Ovary (tissue), 9 donors: ENCODE measurements around the gene LRFN4. TPM values are rescaled to one million over a fixed set of nuclear protein-coding genes. Genes with fewer than 3 reads are reported as not detected.
A peak's percentile ranks its signal among the peaks of the same experiment; 100 is the strongest.

ENCODE experiments used
- DNase-seq, 5 donors: peaks; one replicate each; pipeline ENCODE4 v3.0.0-alpha.2; 2019 to 2020
- H3K27ac ChIP-seq, 2 donors: fragments of 200-600 bp; one replicate each; pipeline versions ENCODE4 v1.5.1 to v1.8.0; 2019 to 2022
- H3K27me3 ChIP-seq: fragments of 200-600 bp; one replicate; pipeline ENCODE4 v1.8.0; 2022
- H3K36me3 ChIP-seq: fragments of 200-600 bp; sonication (generic); one replicate; pipeline ENCODE4 v1.5.1; 2019
- H3K4me1 ChIP-seq: one replicate; pipeline ENCODE4 v1.8.1; 2013; ENCODE audit warnings: mild to moderate bottlenecking, moderate library complexity; ENCODE audit not compliant: insufficient read depth
- H3K4me3 ChIP-seq: fragments of 200-600 bp; sonication (generic); one replicate; pipeline ENCODE4 v1.5.1; 2017
- H3K9me3 ChIP-seq, 2 donors: fragments of 200-600 bp in 1 of 2; sonication (generic) in 1 of 2; one replicate each; pipeline versions ENCODE4 v1.5.1 to v1.8.1; 2013 to 2019; ENCODE audit warnings: mild to moderate bottlenecking in 1 of 2, moderate library complexity in 1 of 2
- EP300 ChIP-seq: sonication (generic); formaldehyde crosslinking; IDR thresholded peaks from one replicate; pipeline ENCODE4 v1.6.1; 2017; ENCODE audit warnings: antibody characterized with exemption
- POLR2A ChIP-seq: fragments of 450-650 bp; IDR thresholded peaks from one replicate; pipeline ENCODE4 v1.6.1; 2017; ENCODE audit warnings: antibody characterized with exemption, mild to moderate bottlenecking, moderate library complexity
- WGBS, 3 donors: extraction: QIAGEN DNeasy Blood & Tissue Kit in 1 of 3; methylation state at CpG; one replicate each; pipeline versions ENCODE4 v1.1.5 to v1.1.7; 2013 to 2017; 5-methylcytosine and 5-hydroxymethylcytosine counted together
- intact Hi-C, 4 donors: fragments of 100-400 bp; cut with DNase I; formaldehyde crosslinking; loops; one replicate each; pipeline versions ENCODE4 v1.11.0 to v1.15.1; 2022 to 2023
- polyA plus RNA-seq, 2 donors: library from polyadenylated mRNA; stranded (reverse); fragments of 200-250 nt in 1 of 2; fragments of 350-450 nt in 1 of 2; fragmentation: Illumina TruSeq in 1 of 2; extraction: RNeasy Lipid Tissue Mini Kit (QIAGEN cat#74804) in 1 of 2; gene quantifications; one replicate each; pipeline ENCODE4 v1.2.3, GENCODE V29; 2013 to 2014
- total RNA-seq, 7 donors: library from RNA; depleted of rRNA in 2 of 7; stranded (reverse); fragments of >200 nt in 2 of 7; fragmentation: NEBNext Ultra II Directional in 3 of 7; extraction: Animal tissue kit (Norgen Biotek cat#: 25700) in 3 of 7; gene quantifications; one replicate each; pipeline versions ENCODE4 v1.1.0 to v1.2.4, GENCODE V29; 2016 to 2023
- TF ChIP-seq, protein P1 (sequence below), 3 donors: fragments of 450-650 bp in 2 of 3; fragments of 200-600 bp in 1 of 3; IDR thresholded peaks; one replicate each; pipeline versions ENCODE4 v1.5.1 to v1.8.0; 2016 to 2022; ENCODE audit warnings: antibody characterized with exemption in 3 of 3, mild to moderate bottlenecking in 1 of 3
- donor health status: DM: no; HTN: no; CAD: no; lungs with moderate emphysema.
- donor health status: DM: no; HTN: no; CAD: no.
- donor health status: Bipolar disorder and iron deficiency.
- donor health status: DM: yes; HTN: yes; CAD: no.
- donor health status: DM: no; HTN: no; CAD: no.
- donor health status: DM: yes; HTN: yes; CAD: no.

The LRFN4 gene
- total and polyA plus RNA-seq, 9 donors, result 1.3 to 18.1 (median 9.3) TPM; not detected in 1

DNA sequence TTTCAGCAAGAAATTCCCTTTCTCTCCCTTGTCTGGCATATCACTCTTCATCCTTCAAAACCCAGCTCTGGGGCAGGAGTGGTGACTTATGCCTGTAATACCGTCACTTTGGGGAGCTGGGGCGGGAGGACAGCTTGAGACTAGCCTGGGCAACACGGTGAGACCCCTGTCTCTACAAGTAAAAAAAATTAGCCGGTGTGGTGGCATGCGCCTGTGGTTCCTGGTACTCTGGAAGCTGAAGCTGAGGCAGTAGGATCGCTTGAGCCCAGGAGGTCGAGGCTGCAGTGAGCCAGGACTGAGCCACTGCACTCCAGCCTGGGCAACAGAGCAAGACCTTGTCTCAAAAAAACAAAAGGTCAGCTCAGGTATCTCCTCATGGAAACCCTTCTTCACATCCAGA is 15.0 kb upstream of the LRFN4 start:
- peaks cover 14% of the 10 kb centered on the region for H3K4me1 ChIP-seq
- no peak for TF ChIP-seq POLR2A
- TF ChIP-seq, protein P1, sequence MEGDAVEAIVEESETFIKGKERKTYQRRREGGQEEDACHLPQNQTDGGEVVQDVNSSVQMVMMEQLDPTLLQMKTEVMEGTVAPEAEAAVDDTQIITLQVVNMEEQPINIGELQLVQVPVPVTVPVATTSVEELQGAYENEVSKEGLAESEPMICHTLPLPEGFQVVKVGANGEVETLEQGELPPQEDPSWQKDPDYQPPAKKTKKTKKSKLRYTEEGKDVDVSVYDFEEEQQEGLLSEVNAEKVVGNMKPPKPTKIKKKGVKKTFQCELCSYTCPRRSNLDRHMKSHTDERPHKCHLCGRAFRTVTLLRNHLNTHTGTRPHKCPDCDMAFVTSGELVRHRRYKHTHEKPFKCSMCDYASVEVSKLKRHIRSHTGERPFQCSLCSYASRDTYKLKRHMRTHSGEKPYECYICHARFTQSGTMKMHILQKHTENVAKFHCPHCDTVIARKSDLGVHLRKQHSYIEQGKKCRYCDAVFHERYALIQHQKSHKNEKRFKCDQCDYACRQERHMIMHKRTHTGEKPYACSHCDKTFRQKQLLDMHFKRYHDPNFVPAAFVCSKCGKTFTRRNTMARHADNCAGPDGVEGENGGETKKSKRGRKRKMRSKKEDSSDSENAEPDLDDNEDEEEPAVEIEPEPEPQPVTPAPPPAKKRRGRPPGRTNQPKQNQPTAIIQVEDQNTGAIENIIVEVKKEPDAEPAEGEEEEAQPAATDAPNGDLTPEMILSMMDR (IDR thresholded peaks at IDR 0.05), result no peak
- no peak for TF ChIP-seq EP300
- H3K27ac ChIP-seq, result no peak overlapping the region
- peak in 1 of 5 donors; percentile 25 for DNase-seq
- no peaks in the 10 kb centered on the region for H3K36me3 ChIP-seq
- H3K27me3 ChIP-seq, result no peaks in the 10 kb centered on the region
- H3K4me3 ChIP-seq, result no peak overlapping the region
- 85 to 89% (median 88%) methylated on average over 7 of the region's 7 CpGs for WGBS, 3 donors
- H3K9me3 ChIP-seq, result no peaks in the 10 kb centered on the region
- intact Hi-C loops, result no loop called here

DNA sequence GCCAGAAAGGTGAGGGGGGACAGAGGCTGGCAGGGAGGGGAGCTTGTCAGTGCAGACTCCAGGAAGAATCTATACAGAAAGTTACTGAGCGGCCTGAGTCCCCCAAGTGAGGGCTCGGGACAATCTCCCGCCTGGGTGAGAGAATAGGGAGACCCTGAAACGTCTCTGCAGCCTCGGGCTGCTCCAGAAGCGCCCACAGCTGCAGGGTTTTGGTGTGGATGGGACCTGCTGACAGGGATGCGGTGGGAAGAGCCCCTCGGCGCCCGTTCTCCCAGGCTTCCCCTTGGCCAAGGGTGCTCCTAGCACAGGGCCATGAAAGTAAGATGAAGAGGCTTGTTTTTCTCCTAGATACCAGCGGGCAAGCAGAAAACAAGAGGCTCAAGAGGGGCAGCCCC is 14.4 kb upstream of the LRFN4 start:
- Histone ChIP-seq H3K4me3 (peak overlapping the region; percentile 92), H3K9me3 (no peaks in the 10 kb centered on the region), H3K36me3 (no peaks in the 10 kb centered on the region), H3K27me3 (no peaks in the 10 kb centered on the region), H3K4me1 (peaks cover 14% of the 10 kb centered on the region), H3K27ac (peak overlapping the region; percentile 89 to 95)
- intact Hi-C loops, result no loop called here
- no peak for DNase-seq
- 1 to 2% (median 2%) methylated on average over 11 of the region's 11 CpGs for WGBS, 3 donors
- TF ChIP-seq EP300 (no peak), POLR2A (no peak)
- TF ChIP-seq, protein P1 (IDR thresholded peaks at IDR 0.05), result no peak

DNA sequence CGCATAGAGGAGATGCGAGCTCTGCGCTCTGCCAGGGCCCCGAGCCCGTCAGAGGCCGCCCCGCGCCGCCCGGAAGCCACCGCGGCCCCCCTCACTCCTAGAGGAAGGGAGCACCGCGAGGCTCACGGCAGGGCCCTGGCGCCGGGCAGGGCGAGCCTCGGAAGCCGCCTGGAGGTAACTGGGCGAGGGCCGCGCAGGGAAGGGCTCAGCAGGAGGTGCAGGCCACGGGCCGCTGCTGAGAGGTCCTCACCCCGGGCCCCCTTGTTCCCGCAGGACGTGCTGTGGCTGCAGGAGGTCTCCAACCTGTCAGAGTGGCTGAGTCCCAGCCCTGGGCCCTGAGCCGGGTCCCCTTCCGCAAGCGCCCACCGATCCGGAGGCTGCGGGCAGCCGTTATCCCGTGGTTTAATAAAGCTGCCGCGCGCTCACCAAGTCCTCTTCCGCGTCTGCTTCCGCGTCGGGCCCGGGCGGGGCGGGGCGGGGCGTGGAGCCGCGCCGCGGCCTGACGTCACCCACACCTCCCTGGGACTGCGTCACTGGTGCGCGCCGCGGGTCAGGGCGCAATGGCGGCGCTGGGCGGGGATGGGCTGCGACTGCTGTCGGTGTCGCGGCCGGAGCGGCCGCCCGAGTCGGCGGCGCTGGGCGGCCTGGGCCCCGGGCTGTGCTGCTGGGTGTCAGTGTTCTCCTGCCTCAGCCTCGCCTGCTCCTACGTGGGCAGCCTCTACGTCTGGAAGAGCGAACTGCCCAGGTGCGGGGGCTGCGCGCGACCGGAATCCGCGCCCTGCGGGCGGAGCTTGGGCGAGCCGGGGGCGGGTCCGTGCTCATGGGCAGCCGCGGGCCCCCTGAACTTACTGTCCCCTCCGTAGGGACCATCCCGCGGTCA is 13.7 kb upstream of the LRFN4 start, which contains the start of gene RCE1:
Gene RCE1 (plus strand): TSS at position 546 of the 880 bp plus-strand sequence. CDS start 15 bp downstream, at position 561.
- intact Hi-C loops, result no loop called here
- DNase-seq, result peak; percentile 87 to 95 (median 91)
- peaks cover 14% of the 10 kb centered on the region for H3K4me1 ChIP-seq
- no peaks in the 10 kb centered on the region for H3K9me3 ChIP-seq
- no peaks in the 10 kb centered on the region for H3K36me3 ChIP-seq
- peak within 1 kb of the TSS; percentile 89 to 95 for H3K27ac ChIP-seq
- no peaks in the 10 kb centered on the region for H3K27me3 ChIP-seq
- peak within 1 kb of the TSS; percentile 92 for H3K4me3 ChIP-seq
- TF ChIP-seq POLR2A, result peak; percentile 96
- TF ChIP-seq, protein P1 (IDR thresholded peaks at IDR 0.05), result peak in 2 of 3 donors; percentile 6 to 23
- no peak for TF ChIP-seq EP300
- 0% methylated on average over 46 to 98 of the region's 98 CpGs for WGBS, 3 donors

DNA sequence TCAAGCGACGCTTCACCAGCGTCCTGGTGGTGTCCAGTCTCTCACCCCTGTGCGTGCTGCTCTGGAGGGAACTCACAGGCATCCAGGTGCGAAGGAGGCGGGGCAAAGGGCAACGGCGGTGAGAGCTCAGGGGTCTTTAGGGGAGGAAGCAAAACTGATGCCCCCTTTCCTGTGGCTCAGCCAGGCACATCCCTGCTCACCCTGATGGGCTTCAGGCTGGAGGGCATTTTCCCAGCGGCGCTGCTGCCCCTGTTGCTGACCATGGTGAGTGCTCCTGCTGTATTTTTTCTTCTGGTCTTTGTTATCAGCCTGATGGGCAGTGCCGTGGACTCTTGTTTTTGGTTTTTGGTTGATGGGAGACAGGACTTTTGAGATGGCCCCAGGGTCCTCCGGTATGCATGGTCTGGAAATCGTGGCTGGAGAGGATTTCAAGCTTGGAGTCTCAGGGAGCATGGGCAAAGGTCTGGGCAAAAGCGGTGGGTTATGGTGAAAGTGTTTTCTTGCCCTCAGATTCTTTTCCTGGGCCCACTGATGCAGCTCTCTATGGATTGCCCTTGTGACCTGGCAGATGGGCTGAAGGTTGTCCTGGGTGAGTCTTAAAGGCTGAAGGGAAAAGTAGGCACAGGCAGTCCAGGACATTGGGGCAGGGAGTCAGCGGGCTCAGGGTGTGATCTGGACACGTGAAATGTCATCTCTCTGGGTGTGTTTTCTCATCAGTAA is 12.9 kb upstream of the LRFN4 start:
- Histone ChIP-seq H3K36me3 (no peaks in the 10 kb centered on the region), H3K4me3 (peak overlapping the region; percentile 92), H3K4me1 (peaks cover 14% of the 10 kb centered on the region), H3K9me3 (no peaks in the 10 kb centered on the region), H3K27me3 (no peaks in the 10 kb centered on the region), H3K27ac (peak overlapping the region; percentile 89 to 95)
- no peak for TF ChIP-seq POLR2A
- no peak for TF ChIP-seq EP300
- TF ChIP-seq, protein P1 (IDR thresholded peaks at IDR 0.05), result no peak
- intact Hi-C loops, result no loop called here
- 12 to 15% (median 13%) methylated on average over 16 of the region's 16 CpGs for WGBS, 3 donors
- peak in 1 of 5 donors; percentile 22 for DNase-seq
